HepG2 (cell line): ENCODE data around the gene ARMC5. TPM values are rescaled to one million over a fixed set of nuclear protein-coding genes. Genes with fewer than 3 reads are reported as not detected.

ENCODE experiments used
- ERF ChIP-seq: IDR thresholded peaks from 2 replicates; pipeline ENCODE4 v1.6.1; 2018; ENCODE audit warnings: missing biosample characterization, missing genetic modification reagents
- FOXC1 ChIP-seq: sonication (generic); formaldehyde crosslinking; IDR thresholded peaks from 2 replicates; pipeline ENCODE4 v1.8.0; 2022; ENCODE audit warnings: mild to moderate bottlenecking, missing genetic modification reagents, borderline replicate concordance
- HDAC2 ChIP-seq: sonication (generic); formaldehyde crosslinking; IDR thresholded peaks from 2 replicates; pipeline ENCODE4 v1.4.0; 2020; ENCODE audit warnings: missing genetic modification reagents
- PHF5A ChIP-seq: IDR thresholded peaks from one replicate; pipeline ENCODE4 v1.6.1; 2018; ENCODE audit warnings: low read depth, missing genetic modification reagents; ENCODE audit not compliant: unreplicated experiment
- SNAPC5 ChIP-seq: sonication (generic); formaldehyde crosslinking; IDR thresholded peaks from 2 replicates; pipeline ENCODE4 v1.8.1; 2023; ENCODE audit warnings: mild to moderate bottlenecking, missing genetic modification reagents, borderline replicate concordance
- SNRNP70 ChIP-seq: fragments of 200-400 bp; formaldehyde crosslinking; IDR thresholded peaks from 2 replicates; pipeline ENCODE4 v1.6.1; 2017; ENCODE audit warnings: mild to moderate bottlenecking, low read depth, low read length, moderate library complexity
- TCF12 ChIP-seq, 2 experiments: fragments of 450-650 bp in 1 of 2; sonication (generic) in 1 of 2; formaldehyde crosslinking in 1 of 2; IDR thresholded peaks; 2 replicates each; pipeline versions ENCODE4 v1.6.1 to v1.8.0; 2017 to 2022; ENCODE audit warnings: antibody characterized with exemption in 1 of 2, mild to moderate bottlenecking in 1 of 2, missing genetic modification reagents in 1 of 2, moderate library complexity in 1 of 2
- ZBTB1 ChIP-seq: sonication (generic); formaldehyde crosslinking; IDR thresholded peaks from 2 replicates; pipeline ENCODE4 v1.4.0; 2020; ENCODE audit warnings: missing genetic modification reagents, borderline replicate concordance
- ZBTB46 ChIP-seq: sonication (generic); formaldehyde crosslinking; IDR thresholded peaks from 2 replicates; pipeline ENCODE4 v1.4.0; 2020; ENCODE audit warnings: mild to moderate bottlenecking, missing genetic modification reagents, borderline replicate concordance
- ZNF232 ChIP-seq: sonication (generic); formaldehyde crosslinking; IDR thresholded peaks from 2 replicates; pipeline ENCODE4 v1.4.0; 2020; ENCODE audit warnings: missing genetic modification reagents, borderline replicate concordance
- ZNF451 ChIP-seq: sonication (generic); formaldehyde crosslinking; IDR thresholded peaks from 2 replicates; pipeline ENCODE4 v1.5.0; 2020; ENCODE audit warnings: mild to moderate bottlenecking, missing genetic modification reagents
- ZNF652 ChIP-seq: IDR thresholded peaks from 2 replicates; pipeline ENCODE4 v1.6.1; 2016; ENCODE audit warnings: low read depth, borderline replicate concordance
- ZSCAN5A ChIP-seq: sonication (generic); formaldehyde crosslinking; IDR thresholded peaks from 2 replicates; pipeline ENCODE4 v1.8.0; 2022; ENCODE audit warnings: mild to moderate bottlenecking, missing genetic modification reagents, borderline replicate concordance
- polyA plus RNA-seq, 8 experiments: library from polyadenylated mRNA; depleted of rRNA in 3 of 8; stranded (reverse) in 7 of 8; unstranded in 1 of 8; fragments of >200 nt; fragmentation: Illumina TruSeq in 4 of 8; extraction: Trizol in 4 of 8; gene quantifications; 2 replicates each; pipeline versions ENCODE4 v1.2.1 to v1.2.3, GENCODE V29; 2011 to 2016; ENCODE audit warnings: low read depth in 4 of 8, missing spikeins in 1 of 8, mixed read lengths in 1 of 8; ENCODE audit not compliant: insufficient read depth in 1 of 8
- total RNA-seq, 5 experiments: library from RNA; depleted of rRNA; stranded (reverse); fragments of >200 nt; fragmentation: Illumina TruSeq; extraction: Trizol; gene quantifications; 2 replicates each; pipeline ENCODE4 v1.2.3, GENCODE V29; 2016; ENCODE audit warnings: low read depth in 1 of 5
- TF ChIP-seq, protein P1 (sequence below): sonication (generic); formaldehyde crosslinking; IDR thresholded peaks from 2 replicates; pipeline ENCODE4 v1.5.1; 2020; ENCODE audit warnings: missing genetic modification reagents, mild to moderate bottlenecking, borderline replicate concordance
- TF ChIP-seq, protein P2 (sequence below): sonication (generic); formaldehyde crosslinking; IDR thresholded peaks from 2 replicates; pipeline ENCODE4 v1.4.0; 2020; ENCODE audit warnings: mild to moderate bottlenecking, missing genetic modification reagents

The ARMC5 gene
- total and polyA plus RNA-seq, 2 of the 13 experiments (the other 11 are each of a cell fraction or from before 2014, with no cell fraction given), result 10.8 to 22.3 TPM

- TF ChIP-seq, protein P1, sequence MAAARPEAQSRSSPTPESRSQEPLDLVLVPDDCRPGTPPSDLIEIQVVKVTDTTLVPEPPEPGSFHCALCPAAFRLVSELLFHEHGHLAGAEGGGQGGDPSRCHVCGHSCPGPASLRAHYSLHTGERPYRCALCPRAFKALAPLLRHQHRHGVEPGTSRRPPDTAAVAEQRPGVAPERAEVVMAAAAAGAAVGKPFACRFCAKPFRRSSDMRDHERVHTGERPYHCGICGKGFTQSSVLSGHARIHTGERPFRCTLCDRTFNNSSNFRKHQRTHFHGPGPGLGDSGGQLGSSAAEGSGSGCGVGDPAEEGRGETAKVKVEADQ, result peak; percentile 92; the same call in 1 of the 2 replicates
- TF ChIP-seq ZNF652, result peak; percentile 42; the same call in 1 of the 2 replicates
- TF ChIP-seq ZBTB1 (CRISPR knock-in tag), result no peak
- TF ChIP-seq ZNF451 (CRISPR knock-in tag), result peak; percentile 97
- peak; percentile 93 for TF ChIP-seq FOXC1 (CRISPR knock-in tag)
- TF ChIP-seq ZBTB46 (CRISPR knock-in tag), result no peak; the same call in 1 of the 2 replicates
- TF ChIP-seq SNRNP70, result no peak
- no peak for TF ChIP-seq SNAPC5 (CRISPR knock-in tag)
- TF ChIP-seq ERF, result peak; percentile 90; the same call in 1 of the 2 replicates
- TF ChIP-seq PHF5A (CRISPR knock-in tag), result peak; percentile 43
- peak; percentile 63; the same call in 1 of the 2 replicates for TF ChIP-seq ZSCAN5A (CRISPR knock-in tag)
- no peak for TF ChIP-seq TCF12 (IDR thresholded peaks at IDR 0.05)
- no peak for TF ChIP-seq TCF12 (CRISPR knock-in tag; IDR thresholded peaks at IDR 0.05)
- peak; percentile 97 for TF ChIP-seq ZNF232 (CRISPR knock-in tag)
- TF ChIP-seq HDAC2 (CRISPR knock-in tag), result peak; percentile 86
- TF ChIP-seq, protein P2, sequence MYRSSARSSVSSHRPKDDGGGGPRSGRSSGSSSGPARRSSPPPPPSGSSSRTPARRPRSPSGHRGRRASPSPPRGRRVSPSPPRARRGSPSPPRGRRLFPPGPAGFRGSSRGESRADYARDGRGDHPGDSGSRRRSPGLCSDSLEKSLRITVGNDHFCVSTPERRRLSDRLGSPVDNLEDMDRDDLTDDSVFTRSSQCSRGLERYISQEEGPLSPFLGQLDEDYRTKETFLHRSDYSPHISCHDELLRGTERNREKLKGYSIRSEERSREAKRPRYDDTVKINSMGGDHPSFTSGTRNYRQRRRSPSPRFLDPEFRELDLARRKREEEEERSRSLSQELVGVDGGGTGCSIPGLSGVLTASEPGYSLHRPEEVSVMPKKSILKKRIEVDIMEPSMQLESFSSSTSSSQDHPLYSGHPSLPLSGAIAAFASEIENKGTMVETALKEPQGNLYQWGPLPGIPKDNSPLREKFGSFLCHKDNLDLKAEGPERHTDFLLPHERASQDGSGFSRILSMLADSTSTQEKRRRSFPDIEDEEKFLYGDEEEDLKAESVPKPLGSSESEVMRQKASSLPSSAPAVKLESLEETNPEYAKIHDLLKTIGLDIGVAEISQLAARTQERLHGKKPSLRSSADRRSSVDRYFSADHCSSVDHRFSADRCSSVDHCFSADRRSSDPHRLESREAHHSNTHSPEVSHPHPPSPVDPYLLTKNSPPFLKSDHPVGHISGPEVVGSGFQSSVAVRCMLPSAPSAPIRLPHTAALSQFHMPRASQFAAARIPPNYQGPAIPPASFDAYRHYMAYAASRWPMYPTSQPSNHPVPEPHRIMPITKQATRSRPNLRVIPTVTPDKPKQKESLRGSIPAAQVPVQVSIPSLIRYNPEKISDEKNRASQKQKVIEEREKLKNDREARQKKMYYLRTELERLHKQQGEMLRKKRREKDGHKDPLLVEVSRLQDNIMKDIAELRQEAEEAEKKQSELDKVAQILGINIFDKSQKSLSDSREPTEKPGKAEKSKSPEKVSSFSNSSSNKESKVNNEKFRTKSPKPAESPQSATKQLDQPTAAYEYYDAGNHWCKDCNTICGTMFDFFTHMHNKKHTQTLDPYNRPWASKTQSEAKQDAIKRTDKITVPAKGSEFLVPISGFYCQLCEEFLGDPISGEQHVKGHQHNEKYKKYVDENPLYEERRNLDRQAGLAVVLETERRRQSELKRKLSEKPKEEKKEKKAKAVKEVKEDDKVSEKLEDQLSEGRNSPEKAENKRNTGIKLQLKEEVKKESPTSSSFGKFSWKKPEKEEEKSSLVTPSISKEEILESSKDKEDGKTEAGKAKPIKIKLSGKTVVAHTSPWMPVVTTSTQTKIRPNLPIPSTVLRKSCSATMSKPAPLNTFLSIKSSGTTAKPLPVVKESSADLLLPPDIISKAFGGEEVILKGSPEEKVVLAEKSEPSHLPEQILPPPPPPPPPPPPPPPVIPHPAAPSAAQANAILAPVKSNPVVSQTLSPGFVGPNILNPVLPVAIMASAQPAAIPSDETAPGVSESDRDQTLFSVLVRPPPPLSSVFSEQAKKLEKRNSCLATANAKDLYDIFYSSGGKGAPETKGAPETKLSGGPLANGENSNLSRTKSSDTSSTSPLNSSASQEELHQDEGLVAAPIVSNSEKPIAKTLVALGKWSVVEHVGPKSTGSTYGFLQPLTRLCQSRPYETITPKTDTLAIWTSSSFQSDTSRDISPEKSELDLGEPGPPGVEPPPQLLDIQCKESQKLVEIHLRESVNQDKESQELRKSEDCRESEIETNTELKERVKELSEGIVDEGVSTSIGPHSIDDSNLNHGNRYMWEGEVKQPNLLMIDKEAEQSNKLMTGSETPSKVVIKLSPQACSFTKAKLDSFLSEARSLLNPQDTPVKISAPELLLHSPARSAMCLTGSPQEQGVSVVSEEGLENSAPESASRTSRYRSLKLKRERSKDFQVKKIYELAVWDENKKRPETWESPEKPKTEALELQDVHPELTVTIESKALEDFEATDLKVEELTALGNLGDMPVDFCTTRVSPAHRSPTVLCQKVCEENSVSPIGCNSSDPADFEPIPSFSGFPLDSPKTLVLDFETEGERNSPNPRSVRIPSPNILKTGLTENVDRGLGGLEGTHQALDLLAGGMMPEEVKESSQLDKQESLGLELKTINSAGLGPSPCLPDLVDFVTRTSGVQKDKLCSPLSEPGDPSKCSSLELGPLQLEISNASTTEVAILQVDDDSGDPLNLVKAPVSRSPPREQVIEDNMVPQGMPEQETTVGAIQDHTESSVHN (CRISPR knock-in tag), result peak; percentile 84; the same call in 1 of the 2 replicates
Measured at GRCh38 chr16:31458844-31459686, at the start of gene ARMC5 (continued).
